ENCODE measurements around the gene CELA2B.
"Not testable (repeated sequence)": the region's sequence is repeated elsewhere in the genome, so short reads cannot be mapped to it uniquely, and the experiment has no call there.

Gene CELA2B

GRCh38 chr1:15471723-15472122 lies 4.2 kb upstream of the CELA2B start:
- not testable (repeated sequence) for ATAC-seq; H3K36me3 Mint-ChIP-seq; H3K9me3 Mint-ChIP-seq; DNase-seq (ENCODE audit: low spot score in 2 of 2); H3K4me3 Mint-ChIP-seq; H3K4me1 Mint-ChIP-seq; H3K27ac Mint-ChIP-seq

GRCh38 chr1:15472587-15472986 lies 3.3 kb upstream of the CELA2B start:
- Mint-ChIP-seq H3K4me3 (no peak overlapping the region), H3K4me1 (no peaks in the 10 kb centered on the region), H3K36me3 (no peaks in the 10 kb centered on the region), H3K9me3 (no peaks in the 10 kb centered on the region), H3K27ac (no peak overlapping the region)
- DNase-seq (ENCODE audit: low spot score in 2 of 2): no peak
- ATAC-seq: no peak

DNA sequence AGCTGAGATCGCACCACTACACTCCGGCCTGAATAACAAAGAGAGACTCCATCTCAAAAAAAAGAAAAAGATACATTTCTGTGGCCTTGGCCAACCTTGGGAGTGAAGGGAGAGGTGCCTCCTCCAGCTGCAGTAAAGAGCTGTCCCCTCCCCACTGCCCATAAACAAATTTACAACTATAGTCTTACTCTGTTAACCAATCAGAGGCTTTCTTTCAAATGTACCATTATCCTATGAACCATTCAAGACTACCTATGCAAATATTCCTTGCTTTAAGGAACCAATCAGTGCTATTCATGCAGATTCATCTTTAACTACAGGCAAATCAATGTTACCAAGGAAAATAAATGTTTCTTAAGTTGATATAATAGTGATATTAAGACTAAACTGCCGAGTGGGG lies 1.0 kb downstream of the CELA2B start:
- DNase-seq (ENCODE audit: low spot score in 2 of 2) (no peak), ATAC-seq (no peak)
- Mint-ChIP-seq H3K27ac (no peak overlapping the region), H3K4me1 (no peaks in the 10 kb centered on the region), H3K9me3 (no peaks in the 10 kb centered on the region), H3K4me3 (no peak overlapping the region), H3K36me3 (no peaks in the 10 kb centered on the region)

DNA sequence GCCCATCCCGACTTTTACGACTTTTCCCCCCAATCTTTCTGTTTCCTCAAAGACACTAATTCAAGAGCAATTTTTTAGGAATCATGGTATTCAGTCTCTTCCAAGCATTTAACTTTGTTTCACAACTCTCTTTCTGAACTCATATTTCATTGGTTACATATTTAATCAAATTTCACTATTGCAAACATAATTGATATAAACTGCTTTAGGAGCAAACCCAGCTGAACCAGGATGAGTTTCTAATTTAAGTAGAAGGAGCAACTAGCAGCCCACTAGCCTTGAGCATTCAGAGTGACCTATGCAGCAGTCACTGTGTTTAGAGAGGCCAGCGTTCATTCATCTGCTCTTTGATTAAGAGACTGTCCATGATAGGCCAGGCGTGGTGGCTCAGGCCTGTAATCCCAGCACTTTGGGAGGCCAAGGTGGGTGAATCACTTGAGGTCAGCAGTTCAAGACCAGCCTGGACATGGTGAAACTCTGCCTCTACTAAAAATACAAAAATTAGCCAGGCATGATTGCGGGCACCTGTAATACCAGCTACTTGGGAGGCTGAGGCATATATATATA lies 1.8 kb downstream of the CELA2B start:
- DNase-seq (ENCODE audit: low spot score in 2 of 2): no peak
- no peak overlapping the region for H3K27ac Mint-ChIP-seq
- H3K36me3 Mint-ChIP-seq: no peaks in the 10 kb centered on the region
- H3K4me3 Mint-ChIP-seq: no peak overlapping the region
- H3K9me3 Mint-ChIP-seq: no peaks in the 10 kb centered on the region
- no peaks in the 10 kb centered on the region for H3K4me1 Mint-ChIP-seq
- no peak for ATAC-seq

DNA sequence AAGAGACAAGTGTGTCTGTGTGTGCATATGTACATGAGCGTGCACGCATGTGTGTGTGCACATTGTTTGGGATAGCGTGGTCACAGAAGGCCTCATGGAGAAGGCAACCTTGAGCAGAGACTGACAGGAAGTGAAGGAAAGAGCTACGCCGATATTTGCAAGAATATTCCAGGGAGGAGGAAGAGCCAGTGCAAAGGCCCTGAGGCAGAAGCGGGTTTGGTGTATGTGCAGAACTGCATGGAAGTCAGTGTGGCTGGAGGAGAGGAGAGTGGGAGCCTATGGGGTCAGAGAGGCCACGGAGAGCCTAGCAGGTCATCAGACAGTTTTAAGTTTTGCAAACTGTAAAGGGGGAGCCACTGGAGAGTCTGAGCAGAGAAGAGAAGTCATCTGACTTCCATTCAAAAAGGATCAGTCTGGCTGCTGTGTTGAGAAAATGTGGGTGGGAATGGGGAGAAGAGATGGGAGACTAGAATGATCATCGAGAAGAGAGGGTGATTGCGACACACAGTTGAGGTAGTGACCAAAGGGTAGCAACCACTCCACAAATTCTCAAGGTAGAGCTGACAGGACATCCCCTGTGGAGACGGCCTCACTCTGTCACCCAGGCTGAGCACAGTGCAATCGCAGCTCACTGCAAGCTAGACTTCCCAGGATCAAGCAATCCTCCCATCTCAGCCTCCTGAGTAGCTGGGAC lies 3.9 kb downstream of the CELA2B start:
- ATAC-seq (no peak), DNase-seq (ENCODE audit: low spot score in 2 of 2) (no peak)
- H3K4me3 Mint-ChIP-seq: no peak overlapping the region
- H3K4me1 Mint-ChIP-seq: no peaks in the 10 kb centered on the region
- H3K27ac Mint-ChIP-seq: no peak overlapping the region
- no peaks in the 10 kb centered on the region for H3K36me3 Mint-ChIP-seq
- no peaks in the 10 kb centered on the region for H3K9me3 Mint-ChIP-seq

GRCh38 chr1:15482455-15482854 lies 6.6 kb downstream of the CELA2B start:
- not testable (repeated sequence) for DNase-seq (ENCODE audit: low spot score in 2 of 2); H3K36me3 Mint-ChIP-seq; ATAC-seq; H3K4me1 Mint-ChIP-seq; H3K27ac Mint-ChIP-seq; H3K4me3 Mint-ChIP-seq; H3K9me3 Mint-ChIP-seq

GRCh38 chr1:15482983-15483543 lies 7.2 kb downstream of the CELA2B start:
- DNase-seq (ENCODE audit: low spot score in 2 of 2); ATAC-seq; H3K36me3 Mint-ChIP-seq; H3K4me1 Mint-ChIP-seq; H3K4me3 Mint-ChIP-seq; H3K9me3 Mint-ChIP-seq; H3K27ac Mint-ChIP-seq: not testable (repeated sequence)

GRCh38 chr1:15483971-15484370 lies 8.1 kb downstream of the CELA2B start:
- ATAC-seq (no peak), DNase-seq (ENCODE audit: low spot score in 2 of 2) (no peak)
- Mint-ChIP-seq H3K27ac (no peak overlapping the region), H3K4me3 (no peak overlapping the region), H3K36me3 (peaks cover 5% of the 10 kb centered on the region), H3K4me1 (no peaks in the 10 kb centered on the region), H3K9me3 (no peaks in the 10 kb centered on the region)

- not testable (repeated sequence) for H3K9me3 Mint-ChIP-seq; DNase-seq (ENCODE audit: low spot score in 2 of 2); ATAC-seq; H3K36me3 Mint-ChIP-seq; H3K27ac Mint-ChIP-seq; H3K4me3 Mint-ChIP-seq; H3K4me1 Mint-ChIP-seq
Observed at GRCh38 chr1:15484443-15484842, 8.5 kb downstream of the CELA2B start.

GRCh38 chr1:15485636-15486035 lies 9.7 kb downstream of the CELA2B start:
- DNase-seq (ENCODE audit: low spot score in 2 of 2): no peak
- H3K4me3 Mint-ChIP-seq: no peak overlapping the region

GRCh38 chr1:15486844-15487610 lies 11.1 kb downstream of the CELA2B start:
- peaks cover 10% of the 10 kb centered on the region for H3K36me3 Mint-ChIP-seq
- not testable (repeated sequence) for H3K27ac Mint-ChIP-seq; ATAC-seq; H3K4me3 Mint-ChIP-seq; H3K9me3 Mint-ChIP-seq; DNase-seq (ENCODE audit: low spot score in 2 of 2); H3K4me1 Mint-ChIP-seq

More at GRCh38 chr1:15485636-15486035, 9.7 kb downstream of the CELA2B start:
- Mint-ChIP-seq H3K27ac (no peak overlapping the region), H3K9me3 (no peaks in the 10 kb centered on the region), H3K4me1 (no peaks in the 10 kb centered on the region), H3K36me3 (peaks cover 5% of the 10 kb centered on the region)
- no peak for ATAC-seq

DNA sequence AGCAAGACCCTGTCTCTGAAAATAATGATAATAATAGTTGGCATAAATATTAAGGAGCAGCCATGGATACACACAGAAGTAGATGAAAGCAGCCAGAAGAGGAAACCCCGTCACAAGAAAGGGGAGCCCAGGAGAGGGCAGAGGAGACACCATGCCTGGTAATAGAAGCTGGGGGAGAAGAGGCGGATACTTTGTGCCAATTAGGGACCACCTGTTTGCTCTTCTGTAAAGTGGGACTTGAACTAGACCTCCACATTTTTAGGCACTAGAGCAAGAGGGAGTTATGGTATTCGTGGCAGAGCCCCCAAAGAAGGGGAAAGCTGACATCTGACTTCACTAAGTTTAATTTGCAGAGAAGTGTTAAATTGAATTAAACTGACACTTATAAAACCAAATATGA lies 12.5 kb downstream of the CELA2B start:
- H3K36me3 Mint-ChIP-seq: peaks cover 21% of the 10 kb centered on the region
- H3K4me1 Mint-ChIP-seq: no peaks in the 10 kb centered on the region
- H3K4me3 Mint-ChIP-seq: no peak overlapping the region
- no peak overlapping the region for H3K27ac Mint-ChIP-seq
- ATAC-seq (no peak), DNase-seq (ENCODE audit: low spot score in 2 of 2) (no peak)
- H3K9me3 Mint-ChIP-seq: no peaks in the 10 kb centered on the region

DNA sequence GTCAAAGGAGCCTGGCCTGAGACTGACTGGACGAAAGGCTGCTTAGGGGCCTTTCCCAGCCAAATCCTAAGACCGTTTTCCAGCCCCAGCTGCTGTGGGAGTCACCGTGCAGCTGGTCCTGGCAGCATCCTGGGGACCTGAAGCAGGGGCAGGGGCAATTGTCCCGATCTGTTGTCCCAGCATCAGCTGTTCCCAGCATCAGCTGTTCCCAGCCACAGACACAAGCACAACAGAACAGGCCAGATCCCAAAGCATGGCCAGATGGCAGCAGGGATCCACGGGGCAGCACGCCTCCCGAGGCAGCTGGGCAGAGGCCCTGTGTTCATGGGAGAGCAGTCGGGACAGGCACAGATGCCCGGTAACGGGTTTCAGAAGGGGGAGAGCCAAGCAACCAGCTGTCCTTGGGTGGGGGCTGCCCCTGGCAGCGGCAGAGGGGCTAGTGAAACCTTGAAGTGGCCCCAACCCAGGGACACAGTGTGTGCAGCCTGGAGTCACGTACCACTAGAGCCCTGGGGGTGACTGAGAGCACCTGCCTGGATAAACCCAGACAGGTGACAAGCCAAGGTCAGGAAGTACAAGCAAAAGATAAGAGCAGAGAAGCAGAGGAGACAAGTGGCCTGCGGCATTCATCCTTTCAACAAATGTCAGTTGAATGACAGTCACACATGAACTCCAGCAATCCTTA lies 13.3 kb downstream of the CELA2B start:
- DNase-seq (ENCODE audit: low spot score in 2 of 2) (no peak), ATAC-seq (no peak)
- Mint-ChIP-seq H3K36me3 (peaks cover 29% of the 10 kb centered on the region), H3K4me1 (no peaks in the 10 kb centered on the region), H3K27ac (no peak overlapping the region), H3K9me3 (no peaks in the 10 kb centered on the region), H3K4me3 (no peak overlapping the region)

DNA sequence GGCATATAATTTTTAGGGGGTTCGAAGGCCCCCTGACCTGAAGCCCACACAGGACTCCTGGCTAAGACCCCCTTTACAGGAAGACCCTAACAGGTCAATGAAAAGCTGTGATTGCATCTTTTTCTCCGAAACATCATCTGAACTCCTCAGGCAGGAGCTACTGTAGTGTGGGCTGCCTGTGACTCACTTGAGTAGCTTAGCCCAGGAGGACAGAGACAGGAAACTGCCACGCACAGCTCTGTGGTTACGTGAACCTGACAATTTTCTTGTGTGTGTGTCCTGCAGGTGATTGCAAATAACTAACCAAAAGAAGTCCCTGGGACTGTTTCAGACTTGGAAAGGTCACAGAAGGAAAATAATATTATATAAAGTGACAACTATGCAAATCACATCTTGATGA lies 15.1 kb downstream of the CELA2B start:
- peak; percentile 82 for ATAC-seq
- DNase-seq (ENCODE audit: low spot score in 2 of 2); H3K4me3 Mint-ChIP-seq; H3K9me3 Mint-ChIP-seq; H3K4me1 Mint-ChIP-seq; H3K27ac Mint-ChIP-seq: not testable (repeated sequence)
- H3K36me3 Mint-ChIP-seq: peaks cover 42% of the 10 kb centered on the region

DNA sequence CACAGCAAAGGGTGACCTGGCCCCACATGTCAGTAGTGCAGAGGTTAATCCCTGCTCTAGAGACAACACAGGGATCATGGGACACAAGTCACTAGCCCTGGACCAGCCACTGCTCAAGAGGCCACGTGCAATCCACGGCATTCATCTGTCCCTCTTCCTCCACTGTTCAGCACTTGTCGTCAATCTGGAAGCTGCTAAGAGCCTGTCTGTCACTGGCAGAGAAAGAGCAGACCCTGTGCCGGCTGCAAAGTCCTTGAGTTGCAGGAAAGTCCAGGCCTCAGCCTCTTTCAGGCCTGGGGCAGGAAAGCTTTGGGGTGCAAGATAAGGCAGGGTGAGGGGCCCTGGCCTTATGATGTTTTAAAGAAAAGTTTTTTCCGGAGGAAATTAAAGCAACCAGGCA lies 16.7 kb downstream of the CELA2B start:
- no peak overlapping the region for H3K4me3 Mint-ChIP-seq
- no peak overlapping the region for H3K27ac Mint-ChIP-seq
- H3K36me3 Mint-ChIP-seq: peaks cover 49% of the 10 kb centered on the region
- DNase-seq (ENCODE audit: low spot score in 2 of 2): no peak
- no peak for ATAC-seq
- H3K4me1 Mint-ChIP-seq: no peaks in the 10 kb centered on the region
- no peaks in the 10 kb centered on the region for H3K9me3 Mint-ChIP-seq
